ACC112 (cell line): ENCODE measurements around the gene VSNL1.

Source experiments
- H2AFZ ChIP-seq: fragments of 200-600 bp; sonication (generic); one replicate; pipeline ENCODE4 v1.6.0; 2017; ENCODE audit warnings: antibody characterized with exemption, low read length; ENCODE audit not compliant: unreplicated experiment
- H3K27ac ChIP-seq: fragments of 200-600 bp; sonication (generic); 2 replicates; pipeline ENCODE4 v1.5.1; 2014; ENCODE audit warnings: low read depth, mild to moderate bottlenecking, antibody characterized with exemption, low read length, moderate library complexity
- H3K27me3 ChIP-seq: fragments of 200-600 bp; sonication (generic); 2 replicates; pipeline ENCODE4 v1.6.1; 2014; ENCODE audit warnings: mild to moderate bottlenecking, antibody characterized with exemption, low read length, moderate library complexity, mixed read lengths; ENCODE audit not compliant: insufficient read depth
- H3K36me3 ChIP-seq: fragments of 200-600 bp; sonication (generic); 2 replicates; pipeline ENCODE4 v1.6.1; 2016; ENCODE audit warnings: mild to moderate bottlenecking, antibody characterized with exemption, low read length, moderate library complexity, mixed read lengths; ENCODE audit not compliant: insufficient read depth
- H3K4me1 ChIP-seq: fragments of 200-600 bp; sonication (generic); one replicate; pipeline ENCODE4 v1.6.1; 2016; ENCODE audit warnings: low read length, mixed read lengths; ENCODE audit not compliant: insufficient read depth, unreplicated experiment, control insufficient read depth
- H3K4me3 ChIP-seq: fragments of 200-600 bp; sonication (generic); 2 replicates; pipeline ENCODE4 v1.5.1; 2014; ENCODE audit warnings: mild to moderate bottlenecking, low read depth, low read length
- H3K79me2 ChIP-seq: fragments of 200-600 bp; sonication (generic); one replicate; pipeline ENCODE4 v1.6.0; 2016; ENCODE audit warnings: low read length; ENCODE audit not compliant: control insufficient read depth, unreplicated experiment, insufficient read depth

Gene VSNL1

GRCh38 chr2:17594533-17595401 is 54.3 kb downstream of the VSNL1 start:
- no peak overlapping the region for H3K27ac ChIP-seq
- H3K4me1 ChIP-seq = peaks cover 3% of the 10 kb centered on the region
- no peaks in the 10 kb centered on the region for H3K36me3 ChIP-seq
- H3K79me2 ChIP-seq = no peaks in the 10 kb centered on the region
- no peak overlapping the region for H2AFZ ChIP-seq
- H3K27me3 ChIP-seq = no peaks in the 10 kb centered on the region
- H3K4me3 ChIP-seq = no peak overlapping the region

DNA sequence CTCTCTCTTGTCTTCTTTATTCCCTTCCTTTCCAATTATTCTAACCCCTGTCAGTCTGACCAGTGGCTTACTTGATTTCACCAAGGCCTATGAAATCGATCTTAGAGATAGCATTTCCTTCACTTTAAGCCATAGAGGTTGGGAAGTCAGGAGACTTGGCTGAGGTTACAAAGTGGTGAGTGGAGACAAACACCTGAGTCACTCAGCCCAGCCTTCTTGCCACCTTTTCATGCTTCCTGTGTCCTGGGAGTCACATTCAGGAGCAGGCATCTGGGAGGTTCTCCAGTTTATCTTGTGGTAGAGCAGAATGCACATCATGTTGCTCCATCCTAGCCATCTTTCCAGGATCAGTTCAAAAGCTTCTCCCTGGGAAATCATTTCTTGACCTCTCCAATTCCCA is 59.1 kb downstream of the VSNL1 start:
- H3K4me1 ChIP-seq = peaks cover 3% of the 10 kb centered on the region
- no peaks in the 10 kb centered on the region for H3K36me3 ChIP-seq
- no peak overlapping the region for H3K4me3 ChIP-seq
- no peaks in the 10 kb centered on the region for H3K79me2 ChIP-seq
- no peak overlapping the region for H3K27ac ChIP-seq
- H3K27me3 ChIP-seq = no peaks in the 10 kb centered on the region
- no peak overlapping the region for H2AFZ ChIP-seq

GRCh38 chr2:17600556-17601204 is 60.2 kb downstream of the VSNL1 start:
- H2AFZ ChIP-seq = no peak overlapping the region
- H3K4me3 ChIP-seq = no peak overlapping the region
- H3K27me3 ChIP-seq = no peaks in the 10 kb centered on the region
- no peaks in the 10 kb centered on the region for H3K4me1 ChIP-seq
- H3K36me3 ChIP-seq = no peaks in the 10 kb centered on the region
- H3K27ac ChIP-seq = no peak overlapping the region
- no peaks in the 10 kb centered on the region for H3K79me2 ChIP-seq

DNA sequence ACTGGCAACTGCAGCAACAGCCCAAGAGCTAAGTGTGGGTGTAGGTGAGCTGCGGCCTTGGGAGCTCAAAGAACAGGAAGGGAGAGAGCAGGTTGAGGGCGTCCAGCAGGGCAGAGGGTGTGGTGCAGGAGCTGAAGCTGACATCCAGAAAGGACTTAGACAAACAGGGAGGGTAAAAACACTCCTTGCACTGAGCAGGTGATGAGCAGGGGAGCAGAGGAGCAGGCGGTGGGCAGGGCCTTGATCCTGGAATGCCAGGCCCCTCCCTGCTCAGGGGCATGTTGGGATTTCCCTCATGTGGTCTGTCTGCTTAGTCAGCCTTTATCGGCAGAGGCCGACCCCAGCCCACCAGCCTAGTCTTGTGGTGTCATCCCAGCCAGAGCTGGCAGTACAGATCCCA is 63.6 kb downstream of the VSNL1 start:
- Histone ChIP-seq H3K4me3 (no peak overlapping the region), H3K4me1 (no peaks in the 10 kb centered on the region), H2AFZ (no peak overlapping the region), H3K27me3 (no peaks in the 10 kb centered on the region), H3K36me3 (no peaks in the 10 kb centered on the region), H3K79me2 (no peaks in the 10 kb centered on the region), H3K27ac (no peak overlapping the region)

GRCh38 chr2:17605696-17606095 is 65.2 kb downstream of the VSNL1 start:
- Histone ChIP-seq H3K36me3 (no peaks in the 10 kb centered on the region), H3K27ac (no peak overlapping the region), H3K79me2 (no peaks in the 10 kb centered on the region), H3K27me3 (no peaks in the 10 kb centered on the region), H3K4me3 (no peak overlapping the region), H3K4me1 (peaks cover 6% of the 10 kb centered on the region), H2AFZ (no peak overlapping the region)

DNA sequence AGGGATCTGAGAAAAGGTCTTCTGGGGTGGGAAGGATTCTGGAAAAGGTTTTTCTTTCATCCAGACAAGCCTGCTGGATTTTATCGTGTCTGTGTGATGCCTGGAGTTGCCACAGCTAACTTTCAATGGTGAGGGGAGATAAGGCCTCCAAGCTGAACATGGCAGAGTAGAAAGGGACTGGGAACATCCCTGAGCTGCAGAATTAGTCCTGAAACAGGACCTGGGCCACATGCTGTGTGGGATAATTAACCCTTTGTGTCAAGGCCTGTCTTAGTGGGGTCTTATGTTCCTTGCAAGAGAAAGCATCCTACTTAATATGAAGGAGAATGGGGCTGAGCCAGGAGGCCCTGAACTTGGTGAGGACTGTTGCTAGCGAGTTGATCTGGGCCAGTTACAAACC is 66.4 kb downstream of the VSNL1 start:
- H3K4me1 ChIP-seq = peaks cover 7% of the 10 kb centered on the region
- no peak overlapping the region for H3K27ac ChIP-seq
- H3K4me3 ChIP-seq = no peak overlapping the region
- no peaks in the 10 kb centered on the region for H3K36me3 ChIP-seq
- H3K79me2 ChIP-seq = no peaks in the 10 kb centered on the region
- no peaks in the 10 kb centered on the region for H3K27me3 ChIP-seq
- no peak overlapping the region for H2AFZ ChIP-seq

DNA sequence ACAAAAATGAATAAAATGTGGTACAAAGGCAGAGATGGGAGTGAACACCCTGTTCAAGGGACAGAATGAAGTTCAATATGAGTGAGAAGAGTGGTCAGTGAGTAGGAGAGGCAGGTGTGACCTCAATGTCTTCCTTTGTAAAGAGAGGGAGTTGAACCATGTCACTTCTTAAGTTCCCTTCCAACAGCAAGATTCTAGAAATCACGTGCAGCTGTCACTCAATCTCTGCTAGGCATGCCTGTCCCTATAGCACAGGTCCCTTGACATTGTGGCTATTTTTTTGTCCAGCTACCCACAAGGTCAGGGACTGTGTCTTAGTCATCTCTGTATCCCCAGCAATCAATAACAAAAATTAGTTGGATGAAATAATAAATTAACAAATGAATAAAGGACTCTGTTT is 66.9 kb downstream of the VSNL1 start:
- Histone ChIP-seq H3K27me3 (no peaks in the 10 kb centered on the region), H3K4me3 (no peak overlapping the region), H3K4me1 (peaks cover 7% of the 10 kb centered on the region), H3K27ac (no peak overlapping the region), H3K79me2 (no peaks in the 10 kb centered on the region), H2AFZ (no peak overlapping the region), H3K36me3 (no peaks in the 10 kb centered on the region)

DNA sequence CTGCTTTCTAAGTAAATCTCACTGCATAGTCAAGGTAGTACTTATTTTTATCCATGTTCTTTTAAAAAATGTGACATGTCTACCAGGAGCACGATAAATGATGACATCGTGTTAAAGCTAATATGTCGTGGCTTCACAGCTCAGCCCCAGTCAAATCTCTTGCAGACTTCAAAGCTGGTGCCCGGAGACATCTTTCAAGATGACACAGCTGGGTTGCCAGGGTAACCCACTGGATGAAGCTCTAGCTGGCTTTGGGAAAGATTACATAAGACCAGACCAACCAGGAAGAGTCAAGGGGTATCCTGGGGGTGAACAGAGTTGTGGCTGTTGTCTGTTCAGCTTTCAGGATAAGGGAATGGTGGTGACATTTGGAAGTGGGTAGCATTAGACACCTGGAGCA is 67.8 kb downstream of the VSNL1 start:
- Histone ChIP-seq H3K27ac (no peak overlapping the region), H2AFZ (no peak overlapping the region), H3K4me3 (no peak overlapping the region), H3K27me3 (no peaks in the 10 kb centered on the region), H3K36me3 (no peaks in the 10 kb centered on the region), H3K79me2 (no peaks in the 10 kb centered on the region), H3K4me1 (peaks cover 7% of the 10 kb centered on the region)

DNA sequence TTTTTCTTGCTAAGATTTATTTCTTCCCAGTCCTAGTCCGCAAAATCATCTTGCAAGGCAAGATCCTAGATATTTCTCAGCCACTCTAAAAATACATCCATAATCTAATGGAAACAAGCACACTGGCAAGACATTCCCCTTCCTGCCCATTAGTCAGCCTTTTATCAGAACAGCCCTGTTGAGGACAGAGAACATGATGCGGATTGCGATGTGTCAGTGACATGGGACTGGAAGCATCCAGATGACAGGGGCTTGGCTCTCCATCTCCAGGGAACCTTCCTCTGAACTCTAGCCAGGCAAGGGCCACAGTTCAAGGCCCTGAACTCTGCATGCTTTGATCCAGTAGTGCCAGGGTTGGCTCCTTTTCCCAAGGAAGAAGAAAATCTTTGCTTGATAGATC is 70.0 kb downstream of the VSNL1 start:
- Histone ChIP-seq H3K4me1 (peaks cover 14% of the 10 kb centered on the region), H3K4me3 (no peak overlapping the region), H3K27me3 (no peaks in the 10 kb centered on the region), H3K79me2 (no peaks in the 10 kb centered on the region), H3K36me3 (no peaks in the 10 kb centered on the region), H2AFZ (no peak overlapping the region), H3K27ac (no peak overlapping the region)

DNA sequence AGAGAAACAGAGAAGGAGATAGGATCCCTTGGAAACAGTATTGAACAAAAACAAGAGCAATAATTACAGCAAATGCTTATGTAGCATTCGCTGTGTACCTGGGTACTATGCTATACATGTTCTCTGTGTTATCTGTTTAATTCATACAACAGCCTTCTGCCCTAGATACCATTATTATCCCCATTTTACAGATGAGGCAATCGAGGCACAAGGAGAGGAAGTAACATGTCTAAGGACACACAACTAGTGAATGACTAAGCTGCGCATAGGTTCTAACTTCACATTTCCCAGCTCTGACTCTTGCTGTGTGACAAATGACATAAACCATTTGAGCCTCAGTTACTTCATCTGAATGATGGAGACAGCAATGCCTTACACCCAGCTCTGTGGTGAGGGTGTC is 70.5 kb downstream of the VSNL1 start:
- Histone ChIP-seq H3K4me3 (no peak overlapping the region), H3K4me1 (peaks cover 19% of the 10 kb centered on the region), H3K27ac (no peak overlapping the region), H3K27me3 (no peaks in the 10 kb centered on the region), H3K79me2 (no peaks in the 10 kb centered on the region), H3K36me3 (no peaks in the 10 kb centered on the region), H2AFZ (no peak overlapping the region)
